KMS-11 (cell line): ENCODE results near the gene KNSTRN.

Experiments used
- H2AFZ ChIP-seq: fragments of 200-600 bp; sonication (generic); 2 replicates; pipeline ENCODE4 v1.6.1; 2016; ENCODE audit warnings: antibody characterized with exemption, mixed run types, low read depth
- H3K27ac ChIP-seq: fragments of 200-600 bp; sonication (generic); 2 replicates; pipeline ENCODE4 v1.6.1; 2016; ENCODE audit warnings: mild to moderate bottlenecking, mixed run types
- H3K27me3 ChIP-seq: fragments of 200-600 bp; sonication (generic); 2 replicates; pipeline ENCODE4 v1.6.1; 2017; ENCODE audit warnings: mild to moderate bottlenecking, low read depth, mixed run types, moderate library complexity; ENCODE audit not compliant: insufficient read depth
- H3K36me3 ChIP-seq: fragments of 200-600 bp; sonication (generic); 2 replicates; pipeline ENCODE4 v1.6.1; 2017; ENCODE audit warnings: mild to moderate bottlenecking, mixed run types; ENCODE audit not compliant: insufficient read depth
- H3K4me1 ChIP-seq: fragments of 200-600 bp; sonication (generic); 2 replicates; pipeline ENCODE4 v1.6.1; 2016; ENCODE audit warnings: mild to moderate bottlenecking, low read depth, mixed run types; ENCODE audit not compliant: poor library complexity, severe bottlenecking
- H3K4me2 ChIP-seq: fragments of 200-600 bp; sonication (generic); 2 replicates; pipeline ENCODE4 v1.7.0; 2016; ENCODE audit warnings: mild to moderate bottlenecking, mixed run types
- H3K4me3 ChIP-seq: fragments of 200-600 bp; sonication (generic); IDR thresholded peaks from 2 replicates; pipeline ENCODE4 v1.6.1; 2017; ENCODE audit warnings: low read depth, low read length, mixed read lengths; ENCODE audit not compliant: insufficient read depth
- H3K79me2 ChIP-seq: fragments of 200-600 bp; sonication (generic); 2 replicates; pipeline ENCODE4 v1.6.1; 2016; ENCODE audit warnings: low read depth, mixed run types; ENCODE audit not compliant: insufficient read depth
- H3K9ac ChIP-seq: fragments of 200-600 bp; sonication (generic); 2 replicates; pipeline ENCODE4 v1.6.1; 2016; ENCODE audit warnings: mild to moderate bottlenecking, mixed run types
- H4K20me1 ChIP-seq: fragments of 200-600 bp; sonication (generic); 2 replicates; pipeline ENCODE4 v1.6.1; 2016; ENCODE audit warnings: mild to moderate bottlenecking, mixed run types; ENCODE audit not compliant: insufficient read depth
- CTCF ChIP-seq: fragments of 200-600 bp; sonication (generic); conservative IDR thresholded peaks from 2 replicates; pipeline ENCODE4 v1.6.1; 2017; ENCODE audit warnings: low read depth, mild to moderate bottlenecking, antibody characterized with exemption, low read length, moderate library complexity, mixed read lengths

KNSTRN gene

GRCh38 chr15:40335938-40336743, 46.4 kb upstream of the KNSTRN start:
- Histone ChIP-seq H3K79me2 (no peaks in the 10 kb centered on the region), H2AFZ (peak overlapping the region; percentile 34; the same call in 1 of the 2 replicates), H3K9ac (no peak overlapping the region), H3K4me2 (peak overlapping the region; percentile 39; the same call in 1 of the 2 replicates), H3K27me3 (no peaks in the 10 kb centered on the region), H4K20me1 (no peaks in the 10 kb centered on the region), H3K4me1 (peaks cover 19% of the 10 kb centered on the region), H3K4me3 (no peak overlapping the region), H3K36me3 (no peaks in the 10 kb centered on the region), H3K27ac (no peak overlapping the region)
- no peak for TF ChIP-seq CTCF

- H3K4me1 ChIP-seq = peaks cover 19% of the 10 kb centered on the region
- peak; percentile 51 for TF ChIP-seq CTCF
- no peaks in the 10 kb centered on the region for H3K79me2 ChIP-seq
- no peaks in the 10 kb centered on the region for H3K36me3 ChIP-seq
- no peak overlapping the region for H3K9ac ChIP-seq
- H4K20me1 ChIP-seq = no peaks in the 10 kb centered on the region
- peak overlapping the region; percentile 39; the same call in 1 of the 2 replicates for H3K4me2 ChIP-seq
- no peak overlapping the region for H3K27ac ChIP-seq
- no peak overlapping the region for H3K4me3 ChIP-seq
- peak overlapping the region; percentile 34 for H2AFZ ChIP-seq
- H3K27me3 ChIP-seq = no peaks in the 10 kb centered on the region
Measured at GRCh38 chr15:40336744-40337122, 45.8 kb upstream of the KNSTRN start.

- no peak for TF ChIP-seq CTCF
- Histone ChIP-seq H3K27me3 (no peaks in the 10 kb centered on the region), H2AFZ (peak overlapping the region; percentile 67), H3K4me1 (peaks cover 19% of the 10 kb centered on the region), H3K79me2 (no peaks in the 10 kb centered on the region), H3K36me3 (no peaks in the 10 kb centered on the region), H3K9ac (no peak overlapping the region), H4K20me1 (no peaks in the 10 kb centered on the region), H3K4me2 (peak overlapping the region; percentile 37), H3K27ac (no peak overlapping the region), H3K4me3 (no peak overlapping the region)
Measured at GRCh38 chr15:40337597-40337996, 44.9 kb upstream of the KNSTRN start.

- no peaks in the 10 kb centered on the region for H3K27me3 ChIP-seq
- peak; percentile 92 for TF ChIP-seq CTCF
- no peak overlapping the region for H3K27ac ChIP-seq
- peaks cover 19% of the 10 kb centered on the region for H3K4me1 ChIP-seq
- H3K4me3 ChIP-seq = no peak overlapping the region
- H3K79me2 ChIP-seq = no peaks in the 10 kb centered on the region
- no peaks in the 10 kb centered on the region for H4K20me1 ChIP-seq
- peak overlapping the region; percentile 67 for H2AFZ ChIP-seq
- peak overlapping the region; percentile 37 for H3K4me2 ChIP-seq
- no peak overlapping the region for H3K9ac ChIP-seq
- no peaks in the 10 kb centered on the region for H3K36me3 ChIP-seq
Measured at GRCh38 chr15:40338041-40338657, 44.4 kb upstream of the KNSTRN start.
